Spinal cord (tissue), 10 donors: ENCODE data around the gene LRRC55. TPM values are rescaled to one million over a fixed set of nuclear protein-coding genes. Genes with fewer than 3 reads are reported as not detected.
A peak's percentile ranks its signal among the peaks of the same experiment; 100 is the strongest.

Experiments used
- DNase-seq, 6 donors: peaks; one replicate each; pipeline versions ENCODE4 v3.0.0 to v3.0.0-alpha.2; 2013 to 2015; ENCODE audit warnings: low spot score in 6 of 6, low read depth in 4 of 6
- H3K27ac ChIP-seq: one replicate; pipeline ENCODE4 v1.5.1; 2013; ENCODE audit warnings: low read depth, low read length, control low read depth
- H3K27me3 ChIP-seq: one replicate; pipeline ENCODE4 v1.6.1; 2013; ENCODE audit warnings: low read length; ENCODE audit not compliant: control insufficient read depth, insufficient read depth
- H3K36me3 ChIP-seq: one replicate; pipeline ENCODE4 v1.6.1; 2013; ENCODE audit warnings: low read length; ENCODE audit not compliant: control insufficient read depth, insufficient read depth
- H3K4me1 ChIP-seq: one replicate; pipeline ENCODE4 v1.6.1; 2013; ENCODE audit warnings: low read length; ENCODE audit not compliant: control insufficient read depth, insufficient read depth
- H3K4me3 ChIP-seq: one replicate; pipeline ENCODE4 v1.5.1; 2013; ENCODE audit warnings: low read depth, low read length, control low read depth
- H3K9me3 ChIP-seq: one replicate; pipeline ENCODE4 v1.6.1; 2013; ENCODE audit warnings: low read length; ENCODE audit not compliant: control insufficient read depth, insufficient read depth
- WGBS: methylation state at CpG from one replicate; pipeline ENCODE4 v1.1.5; 2013; ENCODE audit warnings: missing lambda C conversion rate; ENCODE audit not compliant: insufficient coverage; 5-methylcytosine and 5-hydroxymethylcytosine counted together
- polyA plus RNA-seq, 2 donors: library from polyadenylated mRNA; unstranded; fragments of 120-200 nt; gene quantifications; one replicate each; pipeline ENCODE4 v1.2.1, GENCODE V29; 2013; ENCODE audit not compliant: insufficient read length in 2 of 2
- total RNA-seq, 2 donors: library from RNA; depleted of rRNA in 1 of 2; stranded (reverse); fragments of 120-200 nt in 1 of 2; fragments of >200 nt in 1 of 2; gene quantifications; one replicate each; pipeline versions ENCODE4 v1.2.3 to v1.2.4, GENCODE V29; 2013 to 2014
- donor health status: healthy.

The LRRC55 gene
- total and polyA plus RNA-seq, 4 donors: 8.7 to 39.3 (median 22.6) TPM

DNA sequence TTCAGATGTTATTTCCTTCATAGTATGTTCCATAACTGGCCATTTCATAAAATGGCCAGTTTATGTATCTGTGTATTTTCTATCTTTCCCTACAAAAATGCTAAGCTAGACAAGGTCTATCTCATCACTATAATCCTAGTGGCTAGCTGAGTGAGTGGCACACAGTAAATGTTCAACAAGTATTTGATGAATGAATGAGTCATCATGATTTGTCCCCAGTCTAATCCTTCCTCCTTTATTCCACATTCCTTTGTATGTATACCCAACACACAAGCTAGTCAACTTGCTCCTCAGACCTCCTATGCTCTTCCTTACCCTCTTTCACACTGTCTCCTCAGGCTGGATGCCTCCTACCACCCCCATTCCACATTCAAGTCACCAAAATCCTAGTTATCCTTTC is 42.8 kb downstream of the LRRC55 start:
- H3K4me3 ChIP-seq: no peak overlapping the region
- H3K9me3 ChIP-seq: no peaks in the 10 kb centered on the region
- H3K27me3 ChIP-seq: no peaks in the 10 kb centered on the region
- H3K27ac ChIP-seq: no peak overlapping the region
- DNase-seq: no peak
- no peaks in the 10 kb centered on the region for H3K36me3 ChIP-seq
- no peaks in the 10 kb centered on the region for H3K4me1 ChIP-seq

GRCh38 chr11:57228600-57228999 is 46.8 kb downstream of the LRRC55 start:
- 81% methylated on average over 2 of the region's 3 CpGs for WGBS
- no peaks in the 10 kb centered on the region for H3K36me3 ChIP-seq

GRCh38 chr11:57230316-57230715 is 48.6 kb downstream of the LRRC55 start:
- Histone ChIP-seq H3K4me1 (peaks cover 15% of the 10 kb centered on the region), H3K27me3 (no peaks in the 10 kb centered on the region), H3K4me3 (no peak overlapping the region), H3K9me3 (no peaks in the 10 kb centered on the region), H3K27ac (no peak overlapping the region), H3K36me3 (no peaks in the 10 kb centered on the region)
- no peak for DNase-seq
- 33% methylated on average over 2 of the region's 5 CpGs for WGBS

More at GRCh38 chr11:57228600-57228999, 46.8 kb downstream of the LRRC55 start:
- H3K27me3 ChIP-seq: no peaks in the 10 kb centered on the region
- peaks cover 6% of the 10 kb centered on the region for H3K4me1 ChIP-seq
- DNase-seq: no peak
- H3K9me3 ChIP-seq: no peaks in the 10 kb centered on the region
- no peak overlapping the region for H3K4me3 ChIP-seq
- no peak overlapping the region for H3K27ac ChIP-seq

- Histone ChIP-seq H3K27me3 (no peaks in the 10 kb centered on the region), H3K36me3 (no peaks in the 10 kb centered on the region), H3K4me1 (peaks cover 20% of the 10 kb centered on the region), H3K4me3 (no peak overlapping the region), H3K9me3 (no peaks in the 10 kb centered on the region), H3K27ac (peak overlapping the region; percentile 15)
- 30% methylated on average over 13 of the region's 18 CpGs for WGBS
- DNase-seq: peak in 2 of 6 donors; percentile 19 to 63
These were observed 49.2 kb downstream of the LRRC55 start for GRCh38 chr11:57230791-57231538.

DNA sequence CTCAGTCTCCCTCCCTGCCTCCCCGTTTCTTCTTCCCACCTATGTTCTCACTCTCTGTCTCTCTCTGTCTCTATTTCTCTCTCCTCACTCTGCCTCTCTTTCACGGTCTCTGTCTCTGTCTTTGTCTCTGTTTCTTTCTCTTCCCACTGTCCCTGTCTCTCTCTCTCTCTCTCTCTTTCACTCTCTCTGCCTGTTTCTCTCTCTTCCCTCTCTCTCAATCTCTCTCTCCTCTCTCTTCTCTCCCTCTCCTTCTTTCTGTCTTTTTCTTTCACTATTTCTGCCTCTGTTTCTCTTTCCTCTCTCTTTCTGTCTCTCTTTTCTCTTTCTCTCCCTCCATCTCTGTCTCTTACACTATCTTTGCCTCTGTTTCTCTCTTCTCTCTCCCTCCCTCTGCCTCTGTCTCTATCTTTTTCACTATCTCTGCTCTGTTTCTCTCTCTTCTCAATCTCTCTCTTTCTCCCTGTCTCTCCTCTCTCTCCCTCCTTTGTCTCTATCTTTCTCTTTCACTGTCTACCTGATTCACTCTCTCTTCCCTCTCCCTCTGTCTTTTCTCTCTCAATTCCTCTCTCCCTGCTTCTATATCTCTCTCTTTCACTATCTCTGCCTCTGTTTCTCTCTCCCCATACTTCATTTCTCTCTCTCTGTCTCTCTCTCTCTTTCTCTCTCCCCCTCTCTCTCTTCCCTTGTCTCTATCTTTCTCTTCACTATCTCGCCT is 49.9 kb downstream of the LRRC55 start:
- H3K4me3 ChIP-seq: no peak overlapping the region
- no peak overlapping the region for H3K27ac ChIP-seq
- peaks cover 27% of the 10 kb centered on the region for H3K4me1 ChIP-seq
- no peak for DNase-seq
- 54% methylated on average over 3 of the region's 3 CpGs for WGBS
- H3K36me3 ChIP-seq: peaks cover 3% of the 10 kb centered on the region
- no peaks in the 10 kb centered on the region for H3K9me3 ChIP-seq
- no peaks in the 10 kb centered on the region for H3K27me3 ChIP-seq

GRCh38 chr11:57233702-57234101 is 51.9 kb downstream of the LRRC55 start:
- DNase-seq: no peak
- Histone ChIP-seq H3K4me1 (peaks cover 37% of the 10 kb centered on the region), H3K27me3 (no peaks in the 10 kb centered on the region), H3K4me3 (no peak overlapping the region), H3K27ac (no peak overlapping the region), H3K9me3 (no peaks in the 10 kb centered on the region), H3K36me3 (peaks cover 3% of the 10 kb centered on the region)
- WGBS: 68% methylated on average over 4 of the region's 5 CpGs

GRCh38 chr11:57235761-57236703 is 54.3 kb downstream of the LRRC55 start:
- peak overlapping the region; percentile 28 for H3K4me3 ChIP-seq
- H3K27me3 ChIP-seq: no peaks in the 10 kb centered on the region

GRCh38 chr11:57237204-57237681 is 55.5 kb downstream of the LRRC55 start, which contains the start of gene APLNR:
Gene APLNR, minus strand, starts transcription at chr11:57237250. Its CDS starts 246 bp downstream, at chr11:57237004.
- Histone ChIP-seq H3K9me3 (no peaks in the 10 kb centered on the region), H3K27me3 (no peaks in the 10 kb centered on the region), H3K36me3 (peaks cover 3% of the 10 kb centered on the region), H3K27ac (peak within 1 kb of the TSS; percentile 33), H3K4me1 (peaks cover 48% of the 10 kb centered on the region), H3K4me3 (peak within 1 kb of the TSS; percentile 28)
- DNase-seq: peak in 1 of 6 donors; percentile 45
- WGBS: 27% methylated on average over 6 of the region's 6 CpGs

More at GRCh38 chr11:57235761-57236703, 54.3 kb downstream of the LRRC55 start:
- H3K36me3 ChIP-seq: peaks cover 3% of the 10 kb centered on the region
- peaks cover 41% of the 10 kb centered on the region for H3K4me1 ChIP-seq
- no peak for DNase-seq
- no peaks in the 10 kb centered on the region for H3K9me3 ChIP-seq
- peak overlapping the region; percentile 33 for H3K27ac ChIP-seq
- WGBS: 92% methylated on average over 36 of the region's 39 CpGs

- WGBS: 60% methylated on average over 1 of the region's 1 CpG
- H3K4me1 ChIP-seq: peaks cover 48% of the 10 kb centered on the region
These were observed 57.6 kb downstream of the LRRC55 start for GRCh38 chr11:57239348-57239747.

More at GRCh38 chr11:57239348-57239747, 57.6 kb downstream of the LRRC55 start:
- Histone ChIP-seq H3K27ac (no peak overlapping the region), H3K27me3 (no peaks in the 10 kb centered on the region), H3K9me3 (no peaks in the 10 kb centered on the region), H3K36me3 (peaks cover 3% of the 10 kb centered on the region), H3K4me3 (no peak overlapping the region)
- no peak for DNase-seq
